ENCODE data around the gene IP6K3. TPM values are rescaled to one million over a fixed set of nuclear protein-coding genes. Genes with fewer than 3 reads are reported as not detected.
A peak's percentile ranks its signal among the peaks of the same experiment; 100 is the strongest.

Gene IP6K3
- total and polyA plus RNA-seq, 11 donors: 11.7 to 72.4 (median 30.8) TPM

DNA sequence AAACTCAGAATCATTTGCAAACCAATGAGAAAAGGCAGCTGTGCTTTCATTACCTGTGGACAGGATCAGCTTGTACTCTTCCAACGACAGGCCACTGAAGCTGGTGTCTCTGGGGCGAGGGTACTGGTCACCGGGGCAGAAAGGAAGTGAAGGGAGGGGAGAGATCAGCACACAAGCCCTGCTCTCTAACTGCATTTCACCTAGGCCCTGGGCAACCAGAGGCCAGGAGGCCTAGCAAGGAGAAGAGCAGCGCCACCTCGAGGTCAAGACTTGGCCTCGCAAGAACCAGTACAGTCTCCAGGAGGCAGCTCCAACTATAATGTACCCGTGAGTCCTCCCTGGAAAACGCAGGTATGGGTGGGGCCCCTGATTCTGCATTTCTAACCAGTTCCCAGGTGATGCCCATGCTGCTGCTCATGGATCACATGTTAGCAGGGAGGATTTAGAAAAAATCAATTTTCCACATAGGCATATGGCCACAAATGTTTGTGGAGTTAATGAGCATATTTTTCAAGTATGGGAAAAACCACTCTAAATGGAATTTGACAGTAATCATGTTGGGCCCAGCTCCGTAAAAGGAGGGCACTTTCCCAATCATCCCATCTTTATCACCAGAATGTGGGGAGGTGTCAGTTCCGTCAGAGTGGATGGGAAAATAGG lies 46.2 kb downstream of the IP6K3 start:
- ATAC-seq (peak; percentile 27 to 58 (median 48)), DNase-seq (peak; percentile 50 to 77 (median 75))
- H3K9me3 ChIP-seq: no peaks in the 10 kb centered on the region
- H3K27ac ChIP-seq: peak overlapping the region in 4 of 12 donors; percentile 19 to 41 (median 38)
- WGBS, 4 donors: 43 to 49% (median 46%) methylated on average over 10 of the region's 10 CpGs
- peaks cover 0 to 38% (median 16%) of the 10 kb centered on the region in 9 donors for H3K36me3 ChIP-seq
- no peaks in the 10 kb centered on the region for H3K27me3 ChIP-seq
- peaks cover 6 to 57% (median 39%) of the 10 kb centered on the region in 12 donors for H3K4me1 ChIP-seq
- TF ChIP-seq POLR2A (IDR thresholded peaks at IDR 0.05): no peak
- TF ChIP-seq, protein P1, sequence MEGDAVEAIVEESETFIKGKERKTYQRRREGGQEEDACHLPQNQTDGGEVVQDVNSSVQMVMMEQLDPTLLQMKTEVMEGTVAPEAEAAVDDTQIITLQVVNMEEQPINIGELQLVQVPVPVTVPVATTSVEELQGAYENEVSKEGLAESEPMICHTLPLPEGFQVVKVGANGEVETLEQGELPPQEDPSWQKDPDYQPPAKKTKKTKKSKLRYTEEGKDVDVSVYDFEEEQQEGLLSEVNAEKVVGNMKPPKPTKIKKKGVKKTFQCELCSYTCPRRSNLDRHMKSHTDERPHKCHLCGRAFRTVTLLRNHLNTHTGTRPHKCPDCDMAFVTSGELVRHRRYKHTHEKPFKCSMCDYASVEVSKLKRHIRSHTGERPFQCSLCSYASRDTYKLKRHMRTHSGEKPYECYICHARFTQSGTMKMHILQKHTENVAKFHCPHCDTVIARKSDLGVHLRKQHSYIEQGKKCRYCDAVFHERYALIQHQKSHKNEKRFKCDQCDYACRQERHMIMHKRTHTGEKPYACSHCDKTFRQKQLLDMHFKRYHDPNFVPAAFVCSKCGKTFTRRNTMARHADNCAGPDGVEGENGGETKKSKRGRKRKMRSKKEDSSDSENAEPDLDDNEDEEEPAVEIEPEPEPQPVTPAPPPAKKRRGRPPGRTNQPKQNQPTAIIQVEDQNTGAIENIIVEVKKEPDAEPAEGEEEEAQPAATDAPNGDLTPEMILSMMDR (IDR thresholded peaks at IDR 0.05): peak; percentile 55 to 76 (median 66)
- H3K4me3 ChIP-seq: no peak overlapping the region
- intact Hi-C loops (cut with DNase I): loop anchor here in 7 of 10 donors (1.0 to 5.0 kb wide), 7 partner anchors 110 to 116 kb away; no protein-coding TSS in a partner anchor

DNA sequence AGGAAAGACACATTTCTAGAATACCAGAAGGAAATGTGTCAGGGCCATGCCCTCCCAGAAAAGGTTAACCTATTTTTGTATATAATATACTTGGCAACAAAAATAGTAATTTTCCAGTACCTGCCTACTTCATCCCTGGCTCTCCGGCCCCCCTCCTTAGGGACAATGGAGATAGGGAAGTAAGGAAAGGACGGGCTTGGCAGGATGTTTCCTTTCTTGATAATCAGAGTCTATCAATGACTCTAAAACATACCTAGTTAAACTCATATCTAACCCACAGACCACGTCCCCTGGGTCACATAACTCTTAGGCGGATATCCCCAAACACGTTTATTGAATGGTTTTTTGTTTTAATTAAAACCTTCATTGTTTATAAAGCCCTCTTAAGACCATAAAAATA lies 47.0 kb downstream of the IP6K3 start:
- Histone ChIP-seq H3K36me3 (peaks cover 0 to 46% (median 16%) of the 10 kb centered on the region in 9 donors), H3K4me1 (peaks cover 13 to 65% (median 47%) of the 10 kb centered on the region in 12 donors), H3K27ac (peak overlapping the region in 2 of 12 donors; percentile 4 to 36), H3K4me3 (no peak overlapping the region), H3K27me3 (no peaks in the 10 kb centered on the region), H3K9me3 (no peaks in the 10 kb centered on the region)
- TF ChIP-seq POLR2A (IDR thresholded peaks at IDR 0.05): no peak
- TF ChIP-seq, protein P1 (IDR thresholded peaks at IDR 0.05): no peak
- DNase-seq (peak in 1 of 5 donors; percentile 20), ATAC-seq (no peak)
- 33 to 48% (median 44%) methylated on average over 5 of the region's 5 CpGs for WGBS, 4 donors
- intact Hi-C loops (cut with DNase I): loop anchor here in 8 of 10 donors (1.0 to 5.0 kb wide), 7 partner anchors 109 to 115 kb away; no protein-coding TSS in a partner anchor

GRCh38 chr6:33699131-33699530 lies 47.6 kb downstream of the IP6K3 start:
- ATAC-seq (no peak), DNase-seq (no peak)
- peak overlapping the region in 3 of 12 donors; percentile 11 to 25 (median 12) for H3K27ac ChIP-seq
- WGBS, 4 donors: 65 to 75% (median 70%) methylated on average over 8 of the region's 8 CpGs
- TF ChIP-seq, protein P1 (IDR thresholded peaks at IDR 0.05): no peak
- no peak for TF ChIP-seq POLR2A (IDR thresholded peaks at IDR 0.05)
- H3K27me3 ChIP-seq: no peaks in the 10 kb centered on the region
- H3K4me1 ChIP-seq: peaks cover 15 to 71% (median 53%) of the 10 kb centered on the region in 12 donors
- intact Hi-C loops (cut with DNase I): loop anchor here in 1 of 10 donors (2.0 kb wide), 1 partner anchor 108 kb away; no protein-coding TSS in a partner anchor
- no peak overlapping the region for H3K4me3 ChIP-seq
- H3K36me3 ChIP-seq: peaks cover 0 to 49% (median 16%) of the 10 kb centered on the region in 9 donors
- H3K9me3 ChIP-seq: no peaks in the 10 kb centered on the region

DNA sequence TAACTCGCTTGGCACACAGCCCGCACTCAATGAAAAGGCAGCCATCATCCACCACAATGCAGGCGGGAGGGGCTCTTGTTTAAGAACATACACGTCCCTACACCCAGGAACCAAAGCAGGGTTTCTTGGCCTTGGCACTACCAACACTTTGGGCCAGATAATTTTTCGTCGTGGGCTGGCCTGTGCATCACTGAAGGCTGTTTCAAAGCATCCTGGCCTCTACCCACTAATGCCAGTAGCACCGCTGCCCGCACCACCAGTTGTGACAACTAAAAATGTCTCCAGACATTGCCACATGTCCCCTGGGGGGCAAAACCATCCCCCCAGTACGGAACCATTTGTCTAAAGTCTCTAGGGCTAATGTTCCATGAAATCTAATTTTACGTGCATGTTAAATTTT lies 48.2 kb downstream of the IP6K3 start:
- H3K36me3 ChIP-seq: peaks cover 0 to 54% (median 16%) of the 10 kb centered on the region in 9 donors
- DNase-seq (no peak), ATAC-seq (no peak)
- WGBS, 4 donors: 86 to 90% (median 87%) methylated on average over 10 of the region's 10 CpGs
- no peak overlapping the region for H3K4me3 ChIP-seq
- no peaks in the 10 kb centered on the region for H3K27me3 ChIP-seq
- no peak for TF ChIP-seq POLR2A (IDR thresholded peaks at IDR 0.05)
- TF ChIP-seq, protein P1 (IDR thresholded peaks at IDR 0.05): no peak
- intact Hi-C loops (cut with DNase I): loop anchor here in 1 of 10 donors (2.0 kb wide), 1 partner anchor 108 kb away; no protein-coding TSS in a partner anchor
- H3K4me1 ChIP-seq: peaks cover 15 to 77% (median 59%) of the 10 kb centered on the region in 12 donors
- peak overlapping the region in 1 of 12 donors; percentile 25 for H3K27ac ChIP-seq
- no peaks in the 10 kb centered on the region for H3K9me3 ChIP-seq

Data from heart left ventricle (tissue), 16 donors.